Measurements from ENCODE around the gene OR8D1. TPM values are rescaled to one million over a fixed set of nuclear protein-coding genes. Genes with fewer than 3 reads are reported as not detected.

OR8D1 gene
- polyA plus RNA-seq, 1 donor from 2014 or later: not detected

DNA sequence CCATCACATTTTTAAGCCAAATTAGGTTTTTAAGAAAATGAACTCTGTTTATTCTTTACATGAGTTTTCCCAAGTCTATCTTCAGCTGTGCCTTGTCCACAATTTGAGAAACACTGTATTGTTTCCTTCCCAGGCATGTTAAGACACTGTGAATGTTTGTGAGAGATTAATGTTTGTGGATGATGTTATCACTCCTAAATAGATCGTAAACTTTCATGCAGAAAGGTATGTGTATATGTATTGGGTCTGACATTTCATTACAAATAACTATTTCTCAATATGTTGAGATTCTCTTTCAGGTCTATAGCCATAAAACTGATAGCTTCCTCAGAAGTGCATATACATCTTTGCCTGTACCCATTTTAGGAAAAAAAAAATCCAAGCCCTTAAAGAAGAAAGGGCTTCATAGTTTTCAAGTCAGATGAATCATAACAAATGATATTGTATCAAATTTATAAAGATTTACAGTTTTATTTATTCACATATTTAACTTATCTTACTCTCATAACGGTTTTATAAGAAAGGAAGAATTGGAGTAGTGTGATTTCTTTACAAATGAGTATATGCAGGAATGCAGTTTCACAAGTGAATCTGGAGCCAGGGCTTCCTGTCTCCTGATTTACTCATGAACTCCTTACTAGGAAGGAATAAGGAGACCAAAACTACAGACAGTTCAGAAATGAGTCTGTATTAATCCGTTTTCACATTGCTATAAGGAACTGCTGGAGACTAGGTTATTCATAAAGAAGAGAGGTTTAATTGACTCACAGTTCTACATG, 11.2 kb downstream of the OR8D1 start:
- H3K4me2 ChIP-seq (ENCODE audit: low read length): no peak overlapping the region
- no peak overlapping the region for H2AFZ ChIP-seq (ENCODE audit: low read depth, low read length)

DNA sequence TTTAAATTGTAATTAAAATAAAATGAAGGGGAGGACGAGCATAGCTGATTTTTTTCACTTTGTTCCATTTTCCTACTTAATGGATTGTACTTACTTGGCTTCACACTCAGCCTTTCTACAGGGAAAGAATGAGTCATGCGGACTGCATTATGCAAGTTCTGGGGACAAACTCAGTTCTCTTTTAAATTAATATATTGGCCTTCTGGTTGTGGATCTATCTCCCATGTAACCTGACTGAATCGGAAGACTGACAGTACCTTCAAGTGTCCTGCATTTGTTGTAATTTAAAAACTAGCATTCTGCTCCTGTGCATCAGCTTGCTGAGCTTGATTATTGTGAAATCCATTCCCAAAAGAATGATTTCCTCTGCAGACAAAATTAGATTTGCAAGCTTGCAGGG, 12.2 kb downstream of the OR8D1 start:
- Histone ChIP-seq H3K27me3 (ENCODE audit: insufficient read depth, low read depth, low read length) (no peaks in the 10 kb centered on the region), H3K4me2 (ENCODE audit: low read length) (no peak overlapping the region)

More for the DNA sequence above, 11.2 kb downstream of the OR8D1 start:
- Histone ChIP-seq H3K36me3 (ENCODE audit: insufficient read depth, low read length) (no peaks in the 10 kb centered on the region), H3K27ac (ENCODE audit: low read length) (no peak overlapping the region), H3K4me3 (ENCODE audit: low read length) (no peak overlapping the region), H3K79me2 (replicated peaks; ENCODE audit: insufficient read depth, low read length) (no peaks in the 10 kb centered on the region), H3K27me3 (ENCODE audit: insufficient read depth, low read depth, low read length) (no peaks in the 10 kb centered on the region), H3K9ac (ENCODE audit: low read length) (no peak overlapping the region), H4K20me1 (ENCODE audit: insufficient read depth) (no peaks in the 10 kb centered on the region), H3F3A (ENCODE audit: insufficient read depth, low read length, poor library complexity, severe bottlenecking) (no peaks in the 10 kb centered on the region), H3K9me3 (ENCODE audit: low read length) (no peaks in the 10 kb centered on the region), H3K9me2 (ENCODE audit: insufficient read depth, low read length) (no peaks in the 10 kb centered on the region)
- TF ChIP-seq EZH2 (IDR thresholded peaks at IDR 0.05; ENCODE audit: borderline replicate concordance, insufficient read depth, low read length, poor library complexity, severe bottlenecking): no peak
- TF ChIP-seq MXI1 (conservative IDR thresholded peaks at IDR 0.05; ENCODE audit: poor library complexity, severe bottlenecking): no peak
- TF ChIP-seq RAD21 (conservative IDR thresholded peaks at IDR 0.05): no peak
- TF ChIP-seq, protein P1, sequence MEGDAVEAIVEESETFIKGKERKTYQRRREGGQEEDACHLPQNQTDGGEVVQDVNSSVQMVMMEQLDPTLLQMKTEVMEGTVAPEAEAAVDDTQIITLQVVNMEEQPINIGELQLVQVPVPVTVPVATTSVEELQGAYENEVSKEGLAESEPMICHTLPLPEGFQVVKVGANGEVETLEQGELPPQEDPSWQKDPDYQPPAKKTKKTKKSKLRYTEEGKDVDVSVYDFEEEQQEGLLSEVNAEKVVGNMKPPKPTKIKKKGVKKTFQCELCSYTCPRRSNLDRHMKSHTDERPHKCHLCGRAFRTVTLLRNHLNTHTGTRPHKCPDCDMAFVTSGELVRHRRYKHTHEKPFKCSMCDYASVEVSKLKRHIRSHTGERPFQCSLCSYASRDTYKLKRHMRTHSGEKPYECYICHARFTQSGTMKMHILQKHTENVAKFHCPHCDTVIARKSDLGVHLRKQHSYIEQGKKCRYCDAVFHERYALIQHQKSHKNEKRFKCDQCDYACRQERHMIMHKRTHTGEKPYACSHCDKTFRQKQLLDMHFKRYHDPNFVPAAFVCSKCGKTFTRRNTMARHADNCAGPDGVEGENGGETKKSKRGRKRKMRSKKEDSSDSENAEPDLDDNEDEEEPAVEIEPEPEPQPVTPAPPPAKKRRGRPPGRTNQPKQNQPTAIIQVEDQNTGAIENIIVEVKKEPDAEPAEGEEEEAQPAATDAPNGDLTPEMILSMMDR (IDR thresholded peaks at IDR 0.05; ENCODE audit: poor library complexity, severe bottlenecking): no peak
- no peak for TF ChIP-seq EP300 (conservative IDR thresholded peaks at IDR 0.05; ENCODE audit: poor library complexity, severe bottlenecking)
- TF ChIP-seq TAF1 (IDR thresholded peaks at IDR 0.05; ENCODE audit: low read depth): no peak
- TF ChIP-seq SMC3 (conservative IDR thresholded peaks at IDR 0.05; ENCODE audit: poor library complexity): no peak
- TF ChIP-seq, protein P2, sequence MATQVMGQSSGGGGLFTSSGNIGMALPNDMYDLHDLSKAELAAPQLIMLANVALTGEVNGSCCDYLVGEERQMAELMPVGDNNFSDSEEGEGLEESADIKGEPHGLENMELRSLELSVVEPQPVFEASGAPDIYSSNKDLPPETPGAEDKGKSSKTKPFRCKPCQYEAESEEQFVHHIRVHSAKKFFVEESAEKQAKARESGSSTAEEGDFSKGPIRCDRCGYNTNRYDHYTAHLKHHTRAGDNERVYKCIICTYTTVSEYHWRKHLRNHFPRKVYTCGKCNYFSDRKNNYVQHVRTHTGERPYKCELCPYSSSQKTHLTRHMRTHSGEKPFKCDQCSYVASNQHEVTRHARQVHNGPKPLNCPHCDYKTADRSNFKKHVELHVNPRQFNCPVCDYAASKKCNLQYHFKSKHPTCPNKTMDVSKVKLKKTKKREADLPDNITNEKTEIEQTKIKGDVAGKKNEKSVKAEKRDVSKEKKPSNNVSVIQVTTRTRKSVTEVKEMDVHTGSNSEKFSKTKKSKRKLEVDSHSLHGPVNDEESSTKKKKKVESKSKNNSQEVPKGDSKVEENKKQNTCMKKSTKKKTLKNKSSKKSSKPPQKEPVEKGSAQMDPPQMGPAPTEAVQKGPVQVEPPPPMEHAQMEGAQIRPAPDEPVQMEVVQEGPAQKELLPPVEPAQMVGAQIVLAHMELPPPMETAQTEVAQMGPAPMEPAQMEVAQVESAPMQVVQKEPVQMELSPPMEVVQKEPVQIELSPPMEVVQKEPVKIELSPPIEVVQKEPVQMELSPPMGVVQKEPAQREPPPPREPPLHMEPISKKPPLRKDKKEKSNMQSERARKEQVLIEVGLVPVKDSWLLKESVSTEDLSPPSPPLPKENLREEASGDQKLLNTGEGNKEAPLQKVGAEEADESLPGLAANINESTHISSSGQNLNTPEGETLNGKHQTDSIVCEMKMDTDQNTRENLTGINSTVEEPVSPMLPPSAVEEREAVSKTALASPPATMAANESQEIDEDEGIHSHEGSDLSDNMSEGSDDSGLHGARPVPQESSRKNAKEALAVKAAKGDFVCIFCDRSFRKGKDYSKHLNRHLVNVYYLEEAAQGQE (IDR thresholded peaks at IDR 0.05; ENCODE audit: borderline replicate concordance): no peak
- TF ChIP-seq POLR2AphosphoS5 (IDR thresholded peaks at IDR 0.05): no peak

More for the DNA sequence above, 12.2 kb downstream of the OR8D1 start:
- H3K36me3 ChIP-seq (ENCODE audit: insufficient read depth, low read length): no peaks in the 10 kb centered on the region
- no peak overlapping the region for H2AFZ ChIP-seq (ENCODE audit: low read depth, low read length)
- no peak for TF ChIP-seq EP300 (conservative IDR thresholded peaks at IDR 0.05; ENCODE audit: poor library complexity, severe bottlenecking)
- H3K9ac ChIP-seq (ENCODE audit: low read length): no peak overlapping the region
- H3K27ac ChIP-seq (ENCODE audit: low read length): no peak overlapping the region
- no peaks in the 10 kb centered on the region for H3K9me3 ChIP-seq (ENCODE audit: low read length)
- H3K9me2 ChIP-seq (ENCODE audit: insufficient read depth, low read length): no peaks in the 10 kb centered on the region
- H4K20me1 ChIP-seq (ENCODE audit: insufficient read depth): no peaks in the 10 kb centered on the region
- no peak overlapping the region for H3K4me3 ChIP-seq (ENCODE audit: low read length)
- H3K79me2 ChIP-seq (replicated peaks; ENCODE audit: insufficient read depth, low read length): no peaks in the 10 kb centered on the region
- no peaks in the 10 kb centered on the region for H3F3A ChIP-seq (ENCODE audit: insufficient read depth, low read length, poor library complexity, severe bottlenecking)
